ENCODE data around the gene EIF4H.
"Not testable (repeated sequence)": the region's sequence is repeated elsewhere in the genome, so short reads cannot be mapped to it uniquely, and the experiment has no call there.

Gene EIF4H

GRCh38 chr7:74175340-74175739, 1.2 kb downstream of the EIF4H start:
- DNase-seq (ENCODE audit: low spot score) = no peak

DNA sequence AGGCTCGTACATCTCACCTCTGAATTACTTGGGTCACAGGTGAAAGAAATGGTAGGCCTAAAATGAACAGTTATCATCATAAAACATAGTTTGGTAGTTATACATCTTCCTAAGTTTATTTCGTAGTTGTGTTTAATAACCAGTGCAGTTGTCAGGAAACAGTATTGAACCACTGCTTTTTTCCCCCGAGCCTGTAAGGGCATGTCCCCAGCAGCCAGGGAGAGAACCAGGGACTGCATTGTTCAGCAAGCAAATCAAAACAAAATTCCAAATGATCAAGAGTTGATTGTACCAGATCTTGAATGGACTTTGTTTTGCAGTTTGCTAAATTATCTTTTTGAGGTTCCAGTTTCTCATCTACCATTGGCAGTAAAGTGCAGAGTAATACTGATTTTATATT, 2.4 kb downstream of the EIF4H start:
- no peak for DNase-seq (ENCODE audit: low spot score)

DNA sequence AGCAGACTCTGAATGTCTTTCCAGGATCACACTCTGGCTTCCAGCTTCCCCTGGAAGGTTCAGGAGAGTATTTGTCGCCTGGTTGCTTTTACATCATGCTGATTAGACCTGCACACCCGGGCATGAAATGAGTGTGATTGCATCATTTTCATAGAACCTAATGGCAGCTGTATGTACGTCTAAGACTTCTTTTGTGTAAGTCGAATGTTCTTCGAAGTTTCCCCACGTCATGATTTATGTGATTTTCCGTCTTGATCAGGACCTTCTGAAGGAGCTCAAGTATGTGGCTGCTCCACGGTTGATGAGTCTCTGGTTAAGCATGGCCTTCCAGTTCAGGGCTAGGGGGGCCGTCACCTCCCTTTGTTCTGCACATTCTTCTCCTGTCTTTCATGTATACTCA, 4.5 kb downstream of the EIF4H start:
- DNase-seq (ENCODE audit: low spot score) = no peak

DNA sequence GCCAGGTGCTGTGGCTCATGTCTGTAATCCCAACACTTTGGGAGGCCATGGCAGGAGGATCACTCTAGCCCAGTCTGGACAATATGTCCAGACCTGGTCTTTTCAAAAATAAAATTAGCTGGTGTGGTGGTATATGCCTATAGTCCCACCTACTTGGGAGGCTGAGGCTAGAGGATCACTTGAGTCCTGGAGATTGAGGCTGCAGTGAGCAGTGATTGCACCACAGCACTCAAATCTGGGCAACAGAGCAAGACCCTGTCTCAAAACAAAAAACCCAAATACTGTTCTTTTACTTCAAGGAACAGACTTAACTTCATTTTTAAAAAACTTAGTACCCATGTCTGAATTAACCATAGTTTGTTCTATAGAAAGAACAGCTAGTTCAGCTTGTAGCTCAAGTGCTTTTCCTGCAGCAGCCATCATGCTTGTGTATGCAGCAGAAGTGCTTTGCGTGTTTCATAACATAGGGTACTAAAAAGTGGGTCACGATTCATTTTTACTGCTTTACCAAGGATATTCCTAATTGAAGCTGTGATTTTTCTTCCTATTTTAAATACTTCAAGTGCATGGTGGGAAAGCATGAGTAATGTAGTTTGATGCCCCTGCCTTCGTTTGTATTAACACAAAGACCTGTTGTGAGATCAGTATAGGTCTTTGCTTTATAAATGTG, 5.9 kb downstream of the EIF4H start:
- no peak for DNase-seq (ENCODE audit: low spot score)

DNA sequence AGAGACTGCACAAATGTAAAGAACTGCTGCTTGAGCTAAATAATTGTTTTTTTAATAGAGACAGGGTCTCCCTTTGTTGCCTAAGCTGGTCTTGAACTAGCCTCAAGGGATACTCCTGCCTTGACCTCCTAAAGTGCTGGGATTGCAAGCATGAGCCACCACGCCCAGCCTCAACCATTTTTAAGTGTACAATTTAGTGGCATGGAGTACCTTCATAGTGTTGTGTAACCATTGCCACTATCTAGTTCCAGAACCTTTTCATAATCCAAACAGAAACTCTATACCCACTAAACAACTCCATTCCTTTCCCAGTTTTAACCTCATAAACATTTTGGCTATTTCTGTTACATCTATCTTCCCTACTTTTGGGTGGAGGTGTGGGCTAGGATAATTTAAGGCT, 6.7 kb downstream of the EIF4H start:
- no peak for DNase-seq (ENCODE audit: low spot score)

GRCh38 chr7:74181821-74182220, 7.7 kb downstream of the EIF4H start:
- no peak for DNase-seq (ENCODE audit: low spot score)

GRCh38 chr7:74182453-74183090, 8.4 kb downstream of the EIF4H start:
- no peak for DNase-seq (ENCODE audit: low spot score)

DNA sequence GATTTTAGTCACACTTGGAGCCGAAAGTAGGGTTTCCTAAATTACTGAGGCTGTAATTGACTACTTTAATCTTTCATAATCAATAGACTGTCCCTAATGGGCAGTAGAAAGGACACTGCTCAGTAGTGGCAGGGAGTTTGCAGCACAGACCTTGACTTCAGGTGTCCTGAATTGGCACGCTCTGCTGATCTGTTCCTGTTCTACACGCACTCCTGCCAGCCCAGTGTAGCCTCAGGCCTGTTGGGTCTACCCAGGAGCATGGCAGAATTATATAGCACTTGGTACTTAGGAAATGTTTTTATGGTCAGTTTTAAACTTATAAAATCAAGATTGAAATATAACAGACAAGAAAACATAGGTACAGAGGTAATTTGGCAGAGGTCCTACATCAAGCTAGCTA, 9.0 kb downstream of the EIF4H start:
- DNase-seq (ENCODE audit: low spot score) = no peak

DNA sequence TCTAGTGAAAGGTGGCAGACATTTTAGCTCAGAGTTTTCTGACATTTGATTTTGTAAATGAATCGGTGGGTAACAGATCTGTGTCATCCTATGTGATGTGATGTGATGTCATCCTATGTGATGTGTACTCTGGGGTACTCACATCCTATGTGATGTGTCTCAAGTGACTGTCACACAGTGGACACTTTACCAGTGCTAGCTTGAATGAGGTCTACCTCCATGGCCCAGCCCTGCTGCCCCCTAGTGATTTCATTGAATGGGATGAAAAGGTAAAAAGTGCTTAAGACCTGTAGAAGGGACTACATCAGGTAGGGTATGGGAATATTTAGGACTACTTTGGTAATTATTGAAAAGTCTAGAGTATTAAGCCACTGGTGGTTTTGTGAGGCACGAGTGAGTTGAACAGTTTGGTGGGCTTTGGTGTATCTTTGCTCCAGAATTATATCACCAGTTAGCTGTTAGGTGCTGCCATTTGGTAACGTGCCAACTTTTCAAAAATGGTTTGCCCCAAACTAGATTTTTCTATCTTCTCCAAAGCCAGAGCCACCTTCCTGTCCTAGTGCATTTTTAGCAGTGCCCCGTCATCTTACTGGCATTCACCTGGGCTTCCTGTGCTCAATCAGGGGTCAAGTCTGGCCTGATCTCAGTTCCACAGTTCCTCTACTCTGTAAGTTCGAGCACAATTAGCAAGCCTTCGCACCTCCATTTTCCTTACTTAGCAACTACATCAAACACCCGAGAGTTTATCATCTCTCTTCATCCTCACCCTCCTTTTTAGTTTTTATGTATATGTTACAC, 9.7 kb downstream of the EIF4H start:
- peak; percentile 40 for DNase-seq (ENCODE audit: low spot score)

DNA sequence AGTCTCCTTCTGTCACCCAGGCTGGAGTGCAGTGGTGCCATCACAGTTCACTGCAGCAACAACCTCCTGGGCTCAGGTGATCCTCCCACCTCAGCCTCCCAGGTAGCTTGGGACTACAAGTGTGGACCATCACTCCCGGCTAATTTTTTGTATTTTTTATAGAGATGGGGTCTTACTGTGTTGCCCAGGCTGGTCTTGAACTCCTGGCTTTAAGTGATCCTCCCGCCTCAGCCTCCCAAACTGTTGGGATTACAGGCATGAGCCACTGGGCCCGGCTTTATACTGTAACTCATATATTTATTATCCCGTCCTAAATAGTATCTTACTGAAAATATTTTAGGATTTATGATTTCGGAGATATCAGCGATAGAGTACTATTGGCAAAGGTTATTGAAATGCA, 10.9 kb downstream of the EIF4H start:
- DNase-seq (ENCODE audit: low spot score) = no peak

DNA sequence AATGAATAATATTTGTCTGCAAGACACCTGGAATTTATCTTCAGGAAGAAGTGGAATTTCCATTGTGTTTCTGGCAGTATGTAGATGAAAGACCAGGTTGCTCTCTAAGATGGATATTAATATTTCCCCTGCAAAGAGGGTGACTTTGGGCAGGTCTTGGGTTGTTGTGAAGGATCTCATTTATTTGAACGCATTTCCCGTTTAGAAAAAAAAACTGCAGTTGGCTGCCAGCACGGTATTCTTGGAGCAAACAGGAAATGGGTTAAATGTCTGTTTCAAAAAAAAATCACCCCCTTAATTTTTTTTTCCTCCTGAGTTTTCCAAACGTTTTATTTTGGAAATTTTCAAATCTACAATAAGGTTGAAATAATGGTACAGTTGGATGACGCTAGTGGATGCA, 11.5 kb downstream of the EIF4H start:
- no peak for DNase-seq (ENCODE audit: low spot score)

GRCh38 chr7:74187915-74188675, 13.9 kb downstream of the EIF4H start:
- DNase-seq (ENCODE audit: low spot score) = no peak

DNA sequence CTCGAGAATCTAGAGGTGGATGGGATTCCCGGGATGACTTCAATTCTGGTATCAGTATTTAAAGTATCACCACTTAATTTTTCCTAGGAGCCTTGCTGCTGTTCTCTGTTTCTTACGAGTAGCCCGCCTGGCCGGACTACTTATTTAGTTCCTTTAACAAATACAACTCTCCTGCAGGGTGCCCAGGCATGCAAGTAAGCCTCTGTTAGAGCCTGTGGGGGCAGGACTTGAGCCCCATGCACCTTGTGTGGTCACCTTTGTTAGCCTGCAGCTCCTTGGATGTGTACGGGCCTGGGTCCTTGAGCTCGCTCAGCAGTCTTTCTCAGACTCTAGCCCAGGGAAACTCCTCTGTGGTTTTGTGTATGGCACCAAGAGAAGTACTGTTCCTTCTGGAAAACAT, 16.1 kb downstream of the EIF4H start:
- DNase-seq (ENCODE audit: low spot score) = no peak

DNA sequence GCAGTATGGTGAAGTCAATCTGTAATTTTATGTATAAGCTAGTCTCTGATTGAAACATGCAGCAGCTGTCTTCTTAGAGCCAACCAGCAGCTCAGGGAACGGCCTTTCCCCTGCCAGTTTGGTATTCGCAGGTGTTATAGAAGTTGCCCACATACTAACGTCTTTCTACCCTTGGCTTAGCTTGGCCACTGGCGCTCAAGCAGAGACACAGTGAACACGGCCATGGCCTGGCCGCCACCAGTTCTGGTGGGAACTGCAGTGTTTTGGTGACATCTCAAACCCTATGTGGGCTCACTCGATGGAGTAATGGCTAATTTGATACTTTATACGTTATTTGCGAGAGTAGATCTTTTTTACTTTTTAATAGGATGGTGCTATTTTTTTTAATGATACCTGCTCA, 17.1 kb downstream of the EIF4H start:
- DNase-seq (ENCODE audit: low spot score) = no peak

GRCh38 chr7:74193054-74193453, 18.9 kb downstream of the EIF4H start:
- no peak for DNase-seq (ENCODE audit: low spot score)

GRCh38 chr7:74193913-74194312, 19.8 kb downstream of the EIF4H start:
- DNase-seq (ENCODE audit: low spot score) = no peak

DNA sequence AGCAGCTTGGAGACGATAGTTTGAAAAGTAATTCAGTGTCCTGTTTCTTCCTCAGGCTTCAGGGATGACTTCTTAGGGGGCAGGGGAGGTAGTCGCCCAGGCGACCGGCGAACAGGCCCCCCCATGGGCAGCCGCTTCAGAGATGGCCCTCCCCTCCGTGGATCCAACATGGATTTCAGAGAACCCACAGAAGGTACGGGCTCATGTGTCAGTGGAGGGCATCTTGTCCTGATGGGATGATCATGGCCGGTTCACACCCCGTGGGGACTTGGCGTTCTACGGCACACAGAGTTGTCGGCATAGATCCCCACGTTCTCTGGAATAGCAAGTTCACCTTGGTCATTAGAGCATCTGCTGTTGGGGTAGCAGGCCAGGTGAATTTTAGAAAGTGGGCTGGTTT, 20.5 kb downstream of the EIF4H start:
- no peak for DNase-seq (ENCODE audit: low spot score)

DNA sequence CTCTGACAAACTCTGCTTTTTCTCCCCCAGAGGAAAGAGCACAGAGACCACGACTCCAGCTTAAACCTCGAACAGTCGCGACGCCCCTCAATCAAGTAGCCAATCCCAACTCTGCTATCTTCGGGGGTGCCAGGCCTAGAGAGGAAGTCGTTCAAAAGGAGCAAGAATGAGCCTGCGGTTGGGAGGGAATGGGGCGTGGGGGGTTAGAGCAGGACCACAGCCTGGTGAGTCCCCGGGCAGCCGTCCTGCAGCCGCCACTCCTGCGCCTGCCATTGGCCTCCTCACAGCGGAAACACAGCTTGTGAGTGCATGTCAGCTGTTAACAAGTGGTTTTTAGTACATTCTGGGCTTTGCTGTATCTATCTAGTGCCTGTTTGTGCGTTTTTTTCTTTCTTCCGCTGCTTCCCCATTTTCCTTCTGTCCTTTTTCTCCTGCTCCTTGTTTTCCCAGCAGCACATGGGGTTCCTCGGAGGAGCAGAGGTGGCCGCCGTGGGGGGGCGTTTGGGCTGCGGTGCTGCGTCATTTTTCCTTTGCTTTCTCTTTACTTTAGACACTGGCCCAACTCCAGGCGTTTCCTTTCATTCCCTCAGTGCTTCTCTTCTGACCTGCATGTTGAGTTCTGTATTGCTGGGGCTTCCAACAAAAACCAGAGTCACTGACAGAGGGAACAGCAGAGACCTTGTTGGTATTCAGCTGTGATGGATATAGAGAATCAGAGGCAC, 21.1 kb downstream of the EIF4H start:
- not testable (repeated sequence) for DNase-seq (ENCODE audit: low spot score)

DNA sequence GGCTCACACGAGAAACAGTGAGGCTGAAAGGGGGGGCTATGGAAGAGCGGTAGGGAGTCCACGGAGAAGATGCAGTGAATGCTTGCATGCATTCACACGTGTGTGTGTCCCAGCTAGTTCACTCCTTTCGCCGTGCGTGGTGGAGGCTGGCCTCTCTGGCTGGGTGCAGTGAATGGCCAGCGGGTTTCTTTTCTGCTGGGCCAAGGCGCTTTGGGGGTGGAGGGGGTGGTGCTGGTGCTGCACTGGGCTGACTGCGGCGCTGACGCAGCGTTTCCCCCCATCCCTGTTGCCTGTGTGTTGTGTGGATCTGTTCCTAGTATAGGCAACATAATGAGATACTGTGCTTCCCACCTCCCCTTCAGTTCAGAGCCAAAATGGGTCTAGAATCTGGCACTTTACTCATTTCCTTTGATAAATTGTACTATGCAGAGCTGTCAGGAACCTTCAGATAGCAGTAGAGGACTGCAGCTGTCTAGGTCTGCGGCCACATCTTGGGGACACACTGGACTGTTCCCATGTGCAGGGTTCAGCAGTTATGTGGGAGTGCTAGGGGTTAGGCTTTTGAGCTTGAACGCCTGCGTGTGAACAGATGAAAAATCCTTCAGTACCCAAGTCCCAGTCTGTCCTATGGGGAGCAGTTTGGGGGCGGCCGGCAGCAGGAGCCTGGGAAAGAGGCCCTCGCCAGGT, 22.0 kb downstream of the EIF4H start:
- DNase-seq (ENCODE audit: low spot score) = not testable (repeated sequence)

GRCh38 chr7:74197449-74198124, 23.4 kb downstream of the EIF4H start:
- no peak for DNase-seq (ENCODE audit: low spot score)
